Right lobe of liver (tissue), 6 donors: ENCODE measurements around the gene OR5AP2. TPM values are rescaled to one million over a fixed set of nuclear protein-coding genes. Genes with fewer than 3 reads are reported as not detected.
"Not testable (repeated sequence)": the region's sequence is repeated elsewhere in the genome, so short reads cannot be mapped to it uniquely, and the experiment has no call there.

Experiments used
- ATAC-seq, 4 donors: fragments of 200-7000 bp; cut with Tn5 transposase; one replicate each; pipeline ENCODE4 v1.9.1; 2020; ENCODE audit warnings: mild to moderate bottlenecking in 4 of 4, moderate library complexity in 4 of 4
- DNase-seq, 3 donors: peaks; one replicate each; pipeline ENCODE4 v3.0.0-alpha.2; 2020
- H3K27ac ChIP-seq, 3 donors: fragments of 200-600 bp; one replicate each; pipeline ENCODE4 v1.8.0; 2022
- H3K27me3 ChIP-seq, 2 donors: fragments of 200-600 bp; one replicate each; pipeline ENCODE4 v1.8.0; 2022
- H3K36me3 ChIP-seq, 4 donors: fragments of 200-600 bp; sonication (generic) in 1 of 4; one replicate each; pipeline versions ENCODE4 v1.5.1 to v1.8.0; 2017 to 2022; ENCODE audit warnings: control low read depth in 1 of 4
- H3K4me1 ChIP-seq, 4 donors: fragments of 200-600 bp; sonication (generic) in 1 of 4; one replicate each; pipeline versions ENCODE4 v1.5.1 to v1.8.0; 2017 to 2022; ENCODE audit warnings: control low read depth in 1 of 4
- H3K4me3 ChIP-seq, 3 donors: fragments of 200-600 bp; one replicate each; pipeline ENCODE4 v1.8.0; 2022
- H3K9me3 ChIP-seq, 4 donors: fragments of 200-600 bp; sonication (generic) in 1 of 4; one replicate each; pipeline versions ENCODE4 v1.5.1 to v1.8.0; 2017 to 2022; ENCODE audit warnings: control low read depth in 1 of 4
- CTCF ChIP-seq, 4 donors: fragments of 200-600 bp in 3 of 4; fragments of 450-650 bp in 1 of 4; IDR thresholded peaks; one replicate each; pipeline versions ENCODE4 v1.5.1 to v1.8.0; 2016 to 2022; ENCODE audit warnings: antibody characterized with exemption in 4 of 4, mild to moderate bottlenecking in 2 of 4
- POLR2A ChIP-seq: fragments of 450-650 bp; IDR thresholded peaks from one replicate; pipeline ENCODE4 v1.6.1; 2017; ENCODE audit warnings: antibody characterized with exemption, mild to moderate bottlenecking
- WGBS: methylation state at CpG from one replicate; pipeline ENCODE4 v1.1.6; 2018; ENCODE audit warnings: low coverage, low lambda C conversion rate; ENCODE audit not compliant: insufficient coverage; ENCODE audit errors: missing lambda C conversion rate; 5-methylcytosine and 5-hydroxymethylcytosine counted together
- intact Hi-C, 2 donors: fragments of 100-400 bp; cut with DNase I; formaldehyde crosslinking; loops; one replicate each; pipeline versions ENCODE4 v1.11.2 to v1.14.1; 2022
- long read RNA-seq: library from polyadenylated mRNA; unstranded; transcript quantifications from one replicate; pipeline ENCODE4 v2.0.0, GENCODE V29; 2019
- total RNA-seq, 6 experiments: library from RNA; depleted of rRNA in 2 of 6; stranded (reverse); fragments of >200 nt in 2 of 6; fragmentation: NEBNext Ultra II Directional in 3 of 6; extraction: Animal tissue kit (Norgen Biotek cat#: 25700) in 3 of 6; gene quantifications; one replicate each; pipeline versions ENCODE4 v1.1.0 to v1.2.4, GENCODE V29; 2016 to 2023
- donor health status: DM: no; HTN: yes; CAD: no.
- donor health status: DM: no; HTN: no; CAD: no.
- donor health status: DM: no; HTN: no; CAD: no.
- donor health status: DM: no; HTN: yes; CAD: no.
- donor health status: DM: no; HTN: yes; CAD: no.

OR5AP2 gene
- total RNA-seq = not detected
- long read RNA-seq = 0 reads

DNA sequence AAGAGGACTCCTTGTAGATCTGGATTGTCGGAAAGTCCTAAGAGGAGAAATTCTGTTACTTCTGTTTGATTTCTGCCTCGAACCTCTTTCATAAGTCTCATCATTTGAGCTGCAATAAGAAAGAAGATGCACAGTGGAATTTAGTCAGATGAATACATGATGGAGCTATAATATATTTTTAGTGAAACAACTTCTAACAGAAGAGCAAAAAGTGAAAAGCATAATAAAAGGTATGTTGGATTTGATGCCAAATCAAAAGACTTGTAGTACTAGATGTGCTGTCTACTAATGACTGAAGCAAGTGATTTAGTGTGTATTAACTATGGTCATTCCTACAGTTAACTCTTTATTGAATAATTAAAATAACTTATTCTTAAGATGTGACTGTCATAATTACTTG, at the start of gene OR5AP2:
Gene OR5AP2 (minus strand): TSS at position 101 of the 400 bp plus-strand sequence. CDS start 0 bp downstream, at position 101.
- H3K27ac ChIP-seq = no peak within 1 kb of the TSS
- H3K27me3 ChIP-seq = no peaks in the 10 kb centered on the region
- TF ChIP-seq CTCF (IDR thresholded peaks at IDR 0.05) = no peak
- no peak for TF ChIP-seq POLR2A
- 60% methylated on average over 2 of the region's 2 CpGs for WGBS
- no peak for ATAC-seq
- H3K4me3 ChIP-seq = no peak within 1 kb of the TSS
- H3K9me3 ChIP-seq = no peaks in the 10 kb centered on the region
- intact Hi-C loops = no loop called here
- no peaks in the 10 kb centered on the region for H3K36me3 ChIP-seq
- H3K4me1 ChIP-seq = no peaks in the 10 kb centered on the region
- DNase-seq = no peak

DNA sequence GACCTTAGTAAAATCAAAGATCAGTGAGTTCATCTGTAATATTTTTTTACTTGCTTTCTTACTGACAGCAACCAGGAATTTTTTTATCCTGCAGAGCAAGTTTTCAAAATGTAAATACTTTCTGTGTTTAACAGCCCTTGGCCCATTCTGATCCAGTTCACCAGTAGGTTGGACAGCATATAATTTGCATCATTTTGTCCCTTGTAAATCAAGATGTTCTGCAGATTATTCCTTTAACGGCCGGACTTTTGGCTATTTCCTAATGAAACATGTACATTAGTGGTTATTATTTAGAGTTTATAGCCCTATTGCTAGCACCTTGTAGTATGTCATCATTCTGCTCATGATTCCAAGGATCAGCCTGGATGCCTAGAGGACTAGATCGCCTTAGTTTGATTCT, 48.9 kb upstream of the OR5AP2 start:
- ATAC-seq, H3K9me3 ChIP-seq, H3K4me1 ChIP-seq, H3K36me3 ChIP-seq, H3K4me3 ChIP-seq, intact Hi-C loops, DNase-seq, H3K27ac ChIP-seq, H3K27me3 ChIP-seq: not testable (repeated sequence)
- 66% methylated on average over 3 of the region's 3 CpGs for WGBS

- intact Hi-C loops = no loop called here
- no peak overlapping the region for H3K4me3 ChIP-seq
- H3K36me3 ChIP-seq = no peaks in the 10 kb centered on the region
- no peaks in the 10 kb centered on the region for H3K27me3 ChIP-seq
- H3K9me3 ChIP-seq = no peaks in the 10 kb centered on the region
- no peaks in the 10 kb centered on the region for H3K4me1 ChIP-seq
- WGBS = 43% methylated on average over 1 of the region's 1 CpG
- no peak for ATAC-seq
- TF ChIP-seq POLR2A (no peak), CTCF (IDR thresholded peaks at IDR 0.05) (no peak)
- no peak overlapping the region for H3K27ac ChIP-seq
- DNase-seq = no peak
These were observed 46.4 kb upstream of the OR5AP2 start for GRCh38 chr11:56688554-56689100.

GRCh38 chr11:56670984-56671383, 28.7 kb upstream of the OR5AP2 start:
- Histone ChIP-seq H3K9me3 (no peaks in the 10 kb centered on the region), H3K27ac (no peak overlapping the region), H3K36me3 (no peaks in the 10 kb centered on the region), H3K4me3 (no peak overlapping the region), H3K27me3 (no peaks in the 10 kb centered on the region), H3K4me1 (no peaks in the 10 kb centered on the region)
- DNase-seq (no peak), ATAC-seq (no peak)
- 60% methylated on average over 2 of the region's 2 CpGs for WGBS
- TF ChIP-seq POLR2A = no peak
- no peak for TF ChIP-seq CTCF (IDR thresholded peaks at IDR 0.05)
- intact Hi-C loops = no loop called here

DNA sequence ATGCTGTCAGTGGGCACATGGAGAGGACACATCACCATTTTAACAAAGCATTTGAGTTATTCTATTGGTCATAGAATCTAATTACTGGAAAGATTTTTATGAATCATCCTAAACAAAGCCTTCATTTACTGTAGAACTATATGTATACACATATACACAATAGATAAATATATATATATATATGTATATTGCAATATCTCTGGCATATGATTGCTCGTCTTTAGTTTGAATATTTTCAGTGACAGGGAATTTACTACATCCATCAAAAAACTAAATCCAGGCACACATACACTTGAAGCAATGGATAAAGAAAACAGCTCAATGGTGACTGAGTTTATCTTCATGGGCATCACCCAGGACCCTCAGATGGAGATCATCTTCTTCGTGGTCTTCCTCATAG, 21.1 kb upstream of the OR5AP2 start, which contains the start of gene OR5AR1:
Gene OR5AR1 (plus strand): TSS at position 301 of the 400 bp plus-strand sequence. CDS start 0 bp downstream, at position 301.
- no peak for TF ChIP-seq CTCF (IDR thresholded peaks at IDR 0.05)
- no peak for TF ChIP-seq POLR2A
- peaks cover 0 to 2% (median 0%) of the 10 kb centered on the region in 4 donors for H3K9me3 ChIP-seq
- no peak within 1 kb of the TSS for H3K27ac ChIP-seq
- no peaks in the 10 kb centered on the region for H3K36me3 ChIP-seq
- H3K4me1 ChIP-seq = no peaks in the 10 kb centered on the region
- DNase-seq = no peak
- no peak for ATAC-seq
- H3K4me3 ChIP-seq = no peak within 1 kb of the TSS
- 25% methylated on average over 2 of the region's 2 CpGs for WGBS
- intact Hi-C loops = no loop called here
- H3K27me3 ChIP-seq = no peaks in the 10 kb centered on the region
